Chondrocyte (in vitro differentiated cells): ENCODE results near the gene MRPL32. TPM values are rescaled to one million over a fixed set of nuclear protein-coding genes. Genes with fewer than 3 reads are reported as not detected.

Experiments used
- DNase-seq: peaks from one replicate; pipeline ENCODE4 v3.0.0; 2021; ENCODE audit warnings: mixed read lengths, low spot score
- H3K27ac Mint-ChIP-seq: one replicate; pipeline ENCODE4 v1.8.0; 2021; ENCODE audit warnings: mild to moderate bottlenecking, moderate library complexity, mixed read lengths; ENCODE audit not compliant: unreplicated experiment
- H3K27me3 Mint-ChIP-seq: 2 replicates; pipeline ENCODE4 v1.8.0; 2021; ENCODE audit warnings: low read depth, mixed read lengths
- H3K36me3 Mint-ChIP-seq: 2 replicates; pipeline ENCODE4 v1.8.0; 2021; ENCODE audit warnings: low read depth, mixed read lengths
- H3K4me1 Mint-ChIP-seq: 2 replicates; pipeline ENCODE4 v1.8.0; 2021; ENCODE audit warnings: low read depth, mild to moderate bottlenecking, mixed read lengths
- H3K4me3 Mint-ChIP-seq: one replicate; pipeline ENCODE4 v1.8.0; 2021; ENCODE audit warnings: mild to moderate bottlenecking, moderate library complexity, mixed read lengths; ENCODE audit not compliant: unreplicated experiment
- H3K9me3 Mint-ChIP-seq: 2 replicates; pipeline ENCODE4 v1.8.0; 2021; ENCODE audit warnings: low read depth, mixed read lengths
- total RNA-seq: library from RNA; stranded (reverse); gene quantifications from 3 replicates; pipeline ENCODE4 v1.2.1, GENCODE V29; 2021
- TF ChIP-seq, protein P1 (sequence below): fragments of 200-600 bp; sonication (generic); IDR thresholded peaks from 2 replicates; pipeline ENCODE4 v1.5.0; 2021; ENCODE audit warnings: antibody characterized with exemption, mild to moderate bottlenecking, moderate library complexity

MRPL32 gene
- total RNA-seq, 1 donor from 2014 or later = 35.9 TPM

DNA sequence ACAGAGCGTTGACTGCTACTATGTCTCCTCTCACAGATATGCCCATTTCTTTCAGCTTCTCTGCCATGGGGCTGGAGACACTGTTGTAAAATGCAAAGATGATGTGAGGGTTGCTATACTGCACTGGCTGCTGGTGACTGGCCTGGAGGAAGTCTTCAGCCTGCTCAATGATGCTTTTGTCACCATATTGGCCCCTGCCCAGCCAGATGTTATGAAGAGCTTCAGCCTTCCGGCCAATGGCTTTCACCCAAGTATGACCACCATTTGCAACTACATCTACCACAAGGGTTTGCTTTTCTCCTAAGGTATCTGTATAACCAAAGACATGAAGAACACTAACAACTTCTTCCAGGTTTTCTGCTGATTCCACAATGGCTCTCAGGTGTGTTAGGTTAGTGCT, 21.9 kb upstream of the MRPL32 start:
- no peak for DNase-seq
- peaks cover 50% of the 10 kb centered on the region for H3K4me1 Mint-ChIP-seq
- H3K4me3 Mint-ChIP-seq = no peak overlapping the region

DNA sequence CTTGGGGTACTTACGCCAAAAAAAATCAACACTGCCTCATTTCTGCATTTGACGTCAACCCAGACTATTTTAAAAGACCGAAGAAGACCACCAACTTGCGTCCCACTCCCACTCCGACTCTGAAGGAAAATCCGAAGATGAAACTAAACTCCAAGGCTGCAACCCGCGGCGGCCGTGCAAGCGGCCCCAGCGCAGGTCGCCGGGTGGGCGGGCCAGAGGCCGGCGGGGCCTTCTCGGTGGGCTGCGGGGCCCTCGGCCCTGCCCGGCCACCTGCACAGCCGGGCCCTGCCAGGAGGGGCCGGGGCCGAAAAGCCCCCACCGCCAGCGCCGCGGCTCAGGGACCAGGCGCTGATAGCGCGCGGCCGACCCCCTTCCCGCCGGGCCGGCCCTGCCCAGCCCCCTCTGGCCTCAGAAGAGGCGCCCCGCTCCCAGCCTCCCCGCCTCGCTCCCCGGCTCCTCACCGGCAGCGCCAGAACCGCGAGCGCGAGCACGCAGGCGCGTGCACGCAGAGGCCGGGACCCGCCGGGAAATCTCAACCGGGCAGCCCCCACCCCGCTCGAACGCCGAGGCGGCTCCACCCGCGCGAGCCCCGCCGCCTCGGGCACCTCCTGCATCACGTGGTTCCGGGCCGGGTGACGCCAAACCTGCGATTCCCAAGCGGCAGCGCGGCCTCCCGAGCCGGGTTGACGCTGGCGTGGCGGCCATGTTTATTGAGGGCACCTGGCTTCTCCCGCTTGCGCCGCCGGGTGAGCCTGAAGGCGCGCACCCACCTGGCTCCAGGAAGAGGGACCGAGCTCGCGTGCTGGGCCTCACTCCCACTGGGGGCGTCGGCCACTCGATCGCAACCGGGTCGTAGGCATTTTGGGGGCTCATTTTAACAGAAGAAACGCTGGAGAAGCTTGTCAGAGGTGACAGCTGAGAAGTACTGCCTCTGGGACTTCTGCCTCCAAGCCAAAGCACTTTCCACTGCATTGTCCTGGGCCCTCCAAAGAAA, 20.4 kb upstream of the MRPL32 start, which contains the start of gene C7orf25:
Gene C7orf25, minus strand, starts transcription at position 617 of the 994 bp plus-strand sequence. CDS start 1,170 bp downstream, outside the sequence.
- peak within 1 kb of the TSS; percentile 98 for H3K4me3 Mint-ChIP-seq
- H3K27me3 Mint-ChIP-seq = no peaks in the 10 kb centered on the region
- peak; percentile 99 for DNase-seq
- peak within 1 kb of the TSS; percentile 94 for H3K27ac Mint-ChIP-seq
- no peaks in the 10 kb centered on the region for H3K9me3 Mint-ChIP-seq
- TF ChIP-seq, protein P1, sequence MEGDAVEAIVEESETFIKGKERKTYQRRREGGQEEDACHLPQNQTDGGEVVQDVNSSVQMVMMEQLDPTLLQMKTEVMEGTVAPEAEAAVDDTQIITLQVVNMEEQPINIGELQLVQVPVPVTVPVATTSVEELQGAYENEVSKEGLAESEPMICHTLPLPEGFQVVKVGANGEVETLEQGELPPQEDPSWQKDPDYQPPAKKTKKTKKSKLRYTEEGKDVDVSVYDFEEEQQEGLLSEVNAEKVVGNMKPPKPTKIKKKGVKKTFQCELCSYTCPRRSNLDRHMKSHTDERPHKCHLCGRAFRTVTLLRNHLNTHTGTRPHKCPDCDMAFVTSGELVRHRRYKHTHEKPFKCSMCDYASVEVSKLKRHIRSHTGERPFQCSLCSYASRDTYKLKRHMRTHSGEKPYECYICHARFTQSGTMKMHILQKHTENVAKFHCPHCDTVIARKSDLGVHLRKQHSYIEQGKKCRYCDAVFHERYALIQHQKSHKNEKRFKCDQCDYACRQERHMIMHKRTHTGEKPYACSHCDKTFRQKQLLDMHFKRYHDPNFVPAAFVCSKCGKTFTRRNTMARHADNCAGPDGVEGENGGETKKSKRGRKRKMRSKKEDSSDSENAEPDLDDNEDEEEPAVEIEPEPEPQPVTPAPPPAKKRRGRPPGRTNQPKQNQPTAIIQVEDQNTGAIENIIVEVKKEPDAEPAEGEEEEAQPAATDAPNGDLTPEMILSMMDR = no peak
- peaks cover 59% of the 10 kb centered on the region for H3K4me1 Mint-ChIP-seq
- peaks cover 7% of the 10 kb centered on the region for H3K36me3 Mint-ChIP-seq

More for the DNA sequence above, 21.9 kb upstream of the MRPL32 start:
- TF ChIP-seq, protein P1 = no peak
- H3K27me3 Mint-ChIP-seq = no peaks in the 10 kb centered on the region
- no peaks in the 10 kb centered on the region for H3K36me3 Mint-ChIP-seq
- H3K27ac Mint-ChIP-seq = no peak overlapping the region
- H3K9me3 Mint-ChIP-seq = no peaks in the 10 kb centered on the region

DNA sequence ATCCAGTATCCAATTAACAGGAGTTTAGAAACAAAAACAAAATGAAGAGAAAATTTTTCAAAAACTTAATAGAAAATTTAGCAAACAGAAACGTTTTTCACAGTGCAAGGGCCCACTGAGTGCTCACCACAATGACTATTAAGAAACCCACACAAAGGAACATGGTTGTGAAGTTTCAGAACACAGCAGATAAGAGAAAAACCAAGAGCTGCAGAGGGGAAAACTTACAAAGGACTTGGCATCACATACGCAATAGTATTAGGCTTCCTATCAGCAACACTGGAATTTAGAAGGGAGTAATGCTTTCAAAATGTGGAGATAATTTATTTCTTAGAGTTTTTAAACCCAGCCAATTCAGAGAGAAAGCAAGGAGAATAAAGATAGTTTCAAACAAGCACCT, 18.6 kb upstream of the MRPL32 start:
- Mint-ChIP-seq H3K27me3 (no peaks in the 10 kb centered on the region), H3K27ac (peak overlapping the region; percentile 81), H3K9me3 (no peaks in the 10 kb centered on the region), H3K4me3 (no peak overlapping the region), H3K36me3 (peaks cover 11% of the 10 kb centered on the region), H3K4me1 (peaks cover 48% of the 10 kb centered on the region)
- DNase-seq = no peak
- TF ChIP-seq, protein P1 = no peak

DNA sequence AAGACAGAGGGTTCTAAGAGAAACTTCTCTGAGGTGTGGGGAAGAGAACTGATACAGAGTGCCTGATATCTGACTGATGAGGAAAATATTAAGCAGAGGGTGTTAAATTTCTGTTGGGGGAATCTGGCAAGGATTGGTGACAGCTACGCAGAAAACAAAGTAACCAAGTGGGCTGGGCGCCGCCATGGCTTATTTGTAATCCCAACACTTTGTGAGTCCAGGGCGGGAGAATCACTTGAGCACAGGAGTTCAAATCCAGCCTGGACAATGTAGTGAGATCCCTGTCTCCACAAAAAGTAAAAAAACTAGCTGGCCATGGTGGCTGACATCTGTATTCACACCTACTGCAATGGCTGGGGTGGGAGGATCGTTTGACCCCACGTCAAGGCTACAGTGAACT, 18.2 kb upstream of the MRPL32 start:
- Mint-ChIP-seq H3K4me3 (no peak overlapping the region), H3K27ac (peak overlapping the region; percentile 81), H3K9me3 (no peaks in the 10 kb centered on the region), H3K36me3 (peaks cover 13% of the 10 kb centered on the region), H3K4me1 (peaks cover 48% of the 10 kb centered on the region), H3K27me3 (no peaks in the 10 kb centered on the region)
- TF ChIP-seq, protein P1 = no peak
- DNase-seq = no peak

DNA sequence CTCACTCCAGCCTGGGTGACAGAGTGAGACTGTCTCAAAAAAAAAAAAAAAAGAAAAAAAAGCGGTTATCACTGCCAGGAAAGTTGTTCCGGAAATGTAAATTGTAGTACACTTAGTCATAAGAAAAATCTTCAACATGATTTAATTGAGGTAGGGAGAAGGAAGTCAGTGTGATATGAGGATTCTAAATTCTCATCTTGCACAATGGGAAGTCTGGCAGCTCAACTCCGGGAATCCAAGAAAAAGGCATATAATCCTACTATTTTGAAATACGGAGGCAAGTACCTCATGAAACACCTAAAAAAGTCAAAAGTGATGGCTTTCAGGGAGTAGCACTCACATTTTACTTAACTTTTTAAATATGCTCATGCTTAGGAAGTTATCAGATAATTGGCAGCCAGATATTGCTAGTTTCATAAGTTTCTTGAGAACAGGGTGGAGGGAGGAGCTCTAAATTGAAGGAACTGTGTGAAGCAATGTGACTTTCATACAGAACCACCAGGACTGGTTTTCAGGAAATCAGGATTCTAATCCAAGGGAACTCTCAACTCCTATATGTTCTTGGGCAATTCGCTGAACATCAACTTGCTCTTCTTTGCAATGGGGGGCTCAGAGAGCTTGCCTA, 17.6 kb upstream of the MRPL32 start:
- Mint-ChIP-seq H3K27ac (peak overlapping the region; percentile 81), H3K27me3 (no peaks in the 10 kb centered on the region)

More for the DNA sequence above, 17.6 kb upstream of the MRPL32 start:
- Mint-ChIP-seq H3K36me3 (peaks cover 17% of the 10 kb centered on the region), H3K4me1 (peaks cover 48% of the 10 kb centered on the region), H3K4me3 (no peak overlapping the region), H3K9me3 (no peaks in the 10 kb centered on the region)
- DNase-seq = no peak
- TF ChIP-seq, protein P1 = no peak
